Measurements from ENCODE around the gene MKI67.
A peak's percentile ranks its signal among the peaks of the same experiment; 100 is the strongest.

Gene MKI67

DNA sequence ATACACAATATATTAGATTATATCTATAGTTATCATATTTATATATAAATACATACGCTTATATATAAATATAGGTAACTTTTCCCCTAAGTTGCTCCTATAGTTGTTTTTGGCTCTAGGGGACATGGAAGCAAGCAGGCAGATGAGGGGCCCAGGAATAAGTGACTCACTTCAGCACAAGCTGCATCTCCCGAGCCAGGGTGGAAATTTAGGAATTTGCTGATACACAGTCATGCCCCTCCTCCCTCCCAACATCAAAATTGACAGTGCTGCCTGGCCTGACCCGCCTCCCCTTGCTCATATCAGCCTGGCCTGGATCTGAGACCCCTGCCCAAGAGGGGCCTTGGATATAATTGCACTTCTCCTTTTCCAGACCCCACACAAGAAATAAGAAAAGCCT is 33.8 kb downstream of the MKI67 start:
- TF ChIP-seq, protein P1, sequence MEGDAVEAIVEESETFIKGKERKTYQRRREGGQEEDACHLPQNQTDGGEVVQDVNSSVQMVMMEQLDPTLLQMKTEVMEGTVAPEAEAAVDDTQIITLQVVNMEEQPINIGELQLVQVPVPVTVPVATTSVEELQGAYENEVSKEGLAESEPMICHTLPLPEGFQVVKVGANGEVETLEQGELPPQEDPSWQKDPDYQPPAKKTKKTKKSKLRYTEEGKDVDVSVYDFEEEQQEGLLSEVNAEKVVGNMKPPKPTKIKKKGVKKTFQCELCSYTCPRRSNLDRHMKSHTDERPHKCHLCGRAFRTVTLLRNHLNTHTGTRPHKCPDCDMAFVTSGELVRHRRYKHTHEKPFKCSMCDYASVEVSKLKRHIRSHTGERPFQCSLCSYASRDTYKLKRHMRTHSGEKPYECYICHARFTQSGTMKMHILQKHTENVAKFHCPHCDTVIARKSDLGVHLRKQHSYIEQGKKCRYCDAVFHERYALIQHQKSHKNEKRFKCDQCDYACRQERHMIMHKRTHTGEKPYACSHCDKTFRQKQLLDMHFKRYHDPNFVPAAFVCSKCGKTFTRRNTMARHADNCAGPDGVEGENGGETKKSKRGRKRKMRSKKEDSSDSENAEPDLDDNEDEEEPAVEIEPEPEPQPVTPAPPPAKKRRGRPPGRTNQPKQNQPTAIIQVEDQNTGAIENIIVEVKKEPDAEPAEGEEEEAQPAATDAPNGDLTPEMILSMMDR (IDR thresholded peaks at IDR 0.05) = no peak

DNA sequence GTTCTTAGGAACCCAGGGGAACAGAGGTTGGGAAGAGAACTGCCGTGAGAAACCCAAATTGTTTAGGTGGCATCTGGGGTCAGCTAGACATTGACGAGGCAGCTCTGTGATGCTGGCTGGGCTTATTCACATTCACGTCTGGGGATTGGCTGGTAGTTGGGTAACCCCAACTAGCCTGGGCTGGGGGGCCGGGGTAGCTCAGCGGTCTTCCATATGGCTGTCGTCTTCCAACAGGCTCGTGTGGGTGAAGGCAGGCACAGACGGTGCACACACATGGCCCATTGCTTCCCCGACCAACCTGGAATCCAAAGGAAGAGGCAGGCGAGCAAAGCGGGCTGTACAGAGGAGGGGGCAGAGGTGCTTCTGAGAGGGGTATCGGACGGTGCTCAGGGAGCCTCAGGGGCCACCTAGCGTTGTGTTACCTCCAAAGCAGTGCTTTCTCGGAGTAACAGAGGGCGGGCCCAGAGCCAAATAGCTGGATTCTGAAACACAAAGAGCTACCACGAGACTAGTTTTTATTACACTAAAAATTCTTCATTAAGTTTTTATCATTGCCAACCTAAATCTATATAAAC is 34.5 kb downstream of the MKI67 start:
- TF ChIP-seq, protein P1 (IDR thresholded peaks at IDR 0.05) = no peak

DNA sequence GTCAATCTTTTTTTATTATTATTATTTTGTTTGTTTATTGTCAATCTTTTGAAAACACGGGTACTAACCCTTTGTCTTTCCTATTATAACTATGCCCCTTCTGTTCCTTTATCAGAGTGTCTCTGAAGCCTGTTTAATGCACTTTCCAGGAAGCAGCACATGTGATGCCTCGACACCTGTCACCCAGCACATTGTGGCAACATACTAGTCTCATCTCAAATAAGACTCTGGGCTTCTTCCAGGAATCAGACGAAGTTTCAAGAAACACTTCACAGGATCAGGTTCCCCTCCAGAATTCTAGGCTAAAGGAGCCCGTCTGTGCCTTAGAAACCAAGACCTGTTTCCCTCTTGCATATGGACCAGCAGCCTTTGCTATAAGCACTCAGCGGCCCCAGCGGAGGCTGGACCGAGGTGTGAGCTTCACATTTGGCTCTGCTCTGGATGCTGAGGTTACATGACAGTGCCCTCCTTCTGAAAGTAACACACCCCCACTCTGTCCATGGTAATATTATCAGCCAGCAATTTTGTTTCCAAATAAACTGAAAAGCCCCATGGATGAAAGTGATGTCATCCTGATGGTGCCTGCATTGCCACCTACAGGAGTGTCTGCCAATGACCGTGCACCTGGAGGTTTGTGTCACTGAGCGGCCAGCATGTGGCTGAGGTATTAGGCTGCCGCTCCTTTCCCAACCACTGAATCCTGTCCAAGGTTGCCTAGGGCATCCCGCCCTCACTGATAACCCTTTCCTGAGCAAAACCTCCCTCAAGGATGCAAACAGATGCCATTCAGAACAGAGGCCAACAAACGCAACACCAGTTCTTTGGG is 38.1 kb downstream of the MKI67 start:
- TF ChIP-seq, protein P1 (IDR thresholded peaks at IDR 0.05) = peak; percentile 43; the same call in 1 of the 2 replicates

DNA sequence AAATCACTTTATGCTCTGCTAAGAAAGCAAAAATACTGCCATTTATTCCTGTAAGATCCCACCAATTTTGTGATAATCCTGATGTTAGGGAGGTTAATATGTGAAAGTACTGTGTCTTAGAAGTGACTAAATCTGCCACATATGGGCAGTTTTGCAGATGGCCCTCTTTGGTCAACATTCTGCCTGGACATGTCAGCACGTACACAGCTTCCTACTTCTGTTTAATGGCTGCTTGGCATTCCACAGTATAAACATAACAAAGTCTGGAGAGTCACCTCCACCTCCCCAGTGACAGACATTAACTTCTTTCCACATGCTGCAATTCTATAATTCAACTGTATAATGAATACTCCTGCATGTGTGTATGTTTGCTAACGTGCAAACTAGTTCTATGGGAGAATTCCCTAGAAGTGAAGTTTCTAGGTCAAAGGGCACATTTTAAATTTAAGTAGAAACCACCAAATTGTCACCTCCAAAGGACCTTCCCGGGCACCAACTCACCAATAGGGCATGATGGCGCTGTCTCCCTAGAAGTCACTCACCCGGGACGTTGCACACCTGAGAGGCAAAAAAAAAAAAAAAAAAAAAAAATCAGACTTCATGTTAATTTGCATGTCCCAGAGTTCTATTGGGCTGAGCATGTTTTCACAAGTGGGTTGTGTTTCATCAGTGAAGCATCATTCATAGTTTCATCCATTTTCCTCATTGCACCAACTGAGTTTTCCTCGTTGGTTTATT is 38.9 kb downstream of the MKI67 start:
- TF ChIP-seq, protein P1 (IDR thresholded peaks at IDR 0.05) = no peak

DNA sequence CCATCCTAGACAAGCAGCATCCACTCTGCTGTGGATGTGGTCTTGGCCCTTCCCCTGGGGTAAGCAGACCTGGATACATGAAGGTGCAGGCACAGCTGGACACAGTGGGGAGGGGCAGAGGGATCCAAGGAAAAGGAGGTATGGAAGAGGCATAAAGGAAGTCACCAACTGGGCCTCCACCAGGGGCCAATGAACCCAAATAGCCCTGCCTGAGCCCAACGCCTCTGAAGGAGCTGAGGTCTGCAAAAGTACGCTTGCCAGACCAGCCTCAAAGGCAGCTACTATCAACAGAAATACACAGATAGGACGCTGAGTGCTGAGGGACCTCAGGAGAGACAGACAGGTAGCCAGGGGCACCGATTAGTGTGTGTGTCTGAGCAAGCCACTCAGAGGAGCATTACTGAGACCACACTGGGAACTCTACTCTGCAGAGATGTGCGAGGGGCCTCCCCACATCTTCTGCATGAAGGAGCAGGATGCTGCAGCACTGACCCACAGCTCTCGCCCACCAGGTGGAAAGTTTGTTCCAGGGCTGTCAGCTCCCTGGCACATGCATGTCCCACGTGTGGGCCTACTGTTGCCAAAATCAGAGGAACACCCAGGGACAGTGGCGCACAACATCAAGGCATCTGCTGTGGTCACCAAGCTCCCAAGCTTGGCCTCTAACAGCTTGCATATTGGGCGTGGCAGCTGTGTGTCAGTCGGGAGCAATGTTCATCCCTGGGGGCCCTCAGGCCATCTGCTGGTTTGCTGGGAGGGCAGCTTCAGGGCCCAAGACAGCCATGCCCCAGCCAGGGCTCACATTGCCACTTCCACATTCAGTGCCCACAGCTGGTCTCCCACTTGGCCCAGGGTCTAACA is 40.0 kb downstream of the MKI67 start:
- TF ChIP-seq, protein P1 (IDR thresholded peaks at IDR 0.05) = no peak

DNA sequence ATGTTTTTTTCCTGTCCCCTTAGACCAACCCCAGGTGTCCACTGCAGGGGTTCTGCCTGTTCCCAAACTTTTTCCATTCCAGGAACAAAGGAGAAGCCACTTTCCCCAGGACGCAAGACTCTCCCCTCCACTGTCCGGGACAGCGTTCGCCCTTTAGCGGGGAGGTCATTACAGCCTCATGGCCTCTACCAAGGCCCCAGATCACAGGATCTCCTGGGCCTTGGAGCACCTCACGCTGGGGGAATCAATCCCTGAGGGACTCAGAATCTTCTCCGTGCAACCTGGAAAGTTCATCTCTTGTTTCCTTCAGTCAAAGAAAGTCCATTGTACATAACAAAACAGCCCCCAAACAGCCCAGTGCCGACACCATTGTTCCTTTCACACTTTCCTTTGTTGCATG is 41.2 kb downstream of the MKI67 start:
- TF ChIP-seq, protein P1 (IDR thresholded peaks at IDR 0.05) = no peak

DNA sequence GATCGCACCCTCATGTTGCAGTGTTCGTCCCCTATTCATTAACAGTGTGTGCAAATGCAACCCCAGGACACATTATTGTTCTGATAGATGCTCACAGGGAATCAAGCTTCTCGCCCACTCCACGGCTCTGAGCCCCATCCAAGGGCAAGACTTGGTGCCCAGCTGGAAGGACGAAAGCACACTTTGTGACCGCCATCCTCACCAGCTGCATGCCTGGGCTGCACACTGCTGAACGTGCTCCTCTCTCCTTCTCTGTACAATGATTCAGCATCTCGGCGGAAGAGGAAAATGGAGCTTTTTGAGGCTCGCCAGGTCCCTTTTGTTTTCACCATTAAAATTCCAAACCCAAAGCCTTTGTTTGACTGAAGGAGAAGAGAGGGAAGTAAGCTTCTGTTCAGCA is 41.9 kb downstream of the MKI67 start:
- TF ChIP-seq, protein P1 (IDR thresholded peaks at IDR 0.05) = no peak
